Lower leg skin (tissue), 4 donors: ENCODE results near the gene GRIK3. TPM values are rescaled to one million over a fixed set of nuclear protein-coding genes. Genes with fewer than 3 reads are reported as not detected.

Source experiments
- DNase-seq, 2 donors: peaks; one replicate each; pipeline ENCODE4 v3.0.0-alpha.2; 2019; ENCODE audit warnings: low spot score in 2 of 2
- H3K4me3 ChIP-seq: fragments of 200-600 bp; sonication (generic); 2 replicates; pipeline ENCODE4 v1.5.1; 2017; ENCODE audit warnings: mild to moderate bottlenecking, low read depth; ENCODE audit not compliant: poor library complexity, severe bottlenecking
- CTCF ChIP-seq, 3 donors: fragments of 450-650 bp; IDR thresholded peaks; one replicate each; pipeline ENCODE4 v1.5.1; 2016; ENCODE audit warnings: antibody characterized with exemption in 3 of 3, mild to moderate bottlenecking in 3 of 3, moderate library complexity in 2 of 3
- POLR2A ChIP-seq, 2 donors: fragments of 450-650 bp; IDR thresholded peaks; one replicate each; pipeline ENCODE4 v1.6.1; 2016 to 2017; ENCODE audit warnings: antibody characterized with exemption in 2 of 2, mild to moderate bottlenecking in 1 of 2, moderate library complexity in 1 of 2
- WGBS, 2 donors: methylation state at CpG; one replicate each; pipeline ENCODE4 v1.1.5; 2018; 5-methylcytosine and 5-hydroxymethylcytosine counted together
- intact Hi-C: fragments of 100-400 bp; cut with DNase I; formaldehyde crosslinking; loops from one replicate; pipeline ENCODE4 v1.15.0; 2023; ENCODE audit warnings: low total_unique reads
- total RNA-seq, 4 donors: library from RNA; depleted of rRNA; stranded (reverse); fragments of >200 nt; gene quantifications; one replicate each; pipeline ENCODE4 v1.1.0, GENCODE V29; 2016

The GRIK3 gene
- total RNA-seq, 4 donors from 2014 or later: 0.04 to 0.36 (median 0.19) TPM

GRCh38 chr1:36942148-36942547 lies 92.2 kb downstream of the GRIK3 start:
- intact Hi-C loops: no loop called here
- H3K4me3 ChIP-seq: no peak overlapping the region
- WGBS, 2 donors: 45 to 48% methylated on average over 12 of the region's 12 CpGs
- TF ChIP-seq POLR2A (IDR thresholded peaks at IDR 0.05) (no peak), CTCF (IDR thresholded peaks at IDR 0.05) (no peak)
- no peak for DNase-seq

- DNase-seq: no peak
- no peak for TF ChIP-seq POLR2A (IDR thresholded peaks at IDR 0.05)
- no peak for TF ChIP-seq CTCF (IDR thresholded peaks at IDR 0.05)
- intact Hi-C loops: no loop called here
- H3K4me3 ChIP-seq: no peak overlapping the region
- WGBS, 2 donors: 39 to 46% methylated on average over 8 of the region's 8 CpGs
Measured at GRCh38 chr1:36941316-36941978, 92.9 kb downstream of the GRIK3 start.

- TF ChIP-seq CTCF (IDR thresholded peaks at IDR 0.05) (no peak), POLR2A (IDR thresholded peaks at IDR 0.05) (no peak)
- H3K4me3 ChIP-seq: no peak overlapping the region
- intact Hi-C loops: no loop called here
- no peak for DNase-seq
- 44 to 58% methylated on average over 7 of the region's 7 CpGs for WGBS, 2 donors
Measured at GRCh38 chr1:36938819-36939218, 95.5 kb downstream of the GRIK3 start.

GRCh38 chr1:36937371-36937770 lies 96.9 kb downstream of the GRIK3 start:
- no peak for DNase-seq
- WGBS, 2 donors: 81 to 83% methylated on average over 6 of the region's 6 CpGs
- TF ChIP-seq POLR2A (IDR thresholded peaks at IDR 0.05): no peak
- no peak for TF ChIP-seq CTCF (IDR thresholded peaks at IDR 0.05)
- intact Hi-C loops: no loop called here
- H3K4me3 ChIP-seq: no peak overlapping the region

- 66 to 78% methylated on average over 2 of the region's 2 CpGs for WGBS, 2 donors
- no peak overlapping the region for H3K4me3 ChIP-seq
- DNase-seq: no peak
- intact Hi-C loops: no loop called here
- TF ChIP-seq CTCF (IDR thresholded peaks at IDR 0.05) (no peak), POLR2A (IDR thresholded peaks at IDR 0.05) (no peak)
Measured at GRCh38 chr1:36934061-36934460, 100.3 kb downstream of the GRIK3 start.

- TF ChIP-seq CTCF (IDR thresholded peaks at IDR 0.05) (no peak), POLR2A (IDR thresholded peaks at IDR 0.05) (no peak)
- WGBS, 2 donors: 67 to 80% methylated on average over 8 of the region's 8 CpGs
- H3K4me3 ChIP-seq: no peak overlapping the region
- intact Hi-C loops: no loop called here
- no peak for DNase-seq
Measured at GRCh38 chr1:36927826-36928225, 106.5 kb downstream of the GRIK3 start.
